Lower leg skin (tissue), 4 donors: ENCODE data around the gene GREB1L. TPM values are rescaled to one million over a fixed set of nuclear protein-coding genes. Genes with fewer than 3 reads are reported as not detected.

Source experiments
- DNase-seq, 2 donors: peaks; one replicate each; pipeline ENCODE4 v3.0.0-alpha.2; 2019; ENCODE audit warnings: low spot score in 2 of 2
- H3K4me3 ChIP-seq: fragments of 200-600 bp; sonication (generic); 2 replicates; pipeline ENCODE4 v1.5.1; 2017; ENCODE audit warnings: mild to moderate bottlenecking, low read depth; ENCODE audit not compliant: poor library complexity, severe bottlenecking
- CTCF ChIP-seq, 3 donors: fragments of 450-650 bp; IDR thresholded peaks; one replicate each; pipeline ENCODE4 v1.5.1; 2016; ENCODE audit warnings: antibody characterized with exemption in 3 of 3, mild to moderate bottlenecking in 3 of 3, moderate library complexity in 2 of 3
- POLR2A ChIP-seq, 2 donors: fragments of 450-650 bp; IDR thresholded peaks; one replicate each; pipeline ENCODE4 v1.6.1; 2016 to 2017; ENCODE audit warnings: antibody characterized with exemption in 2 of 2, mild to moderate bottlenecking in 1 of 2, moderate library complexity in 1 of 2
- WGBS, 2 donors: methylation state at CpG; one replicate each; pipeline ENCODE4 v1.1.5; 2018; 5-methylcytosine and 5-hydroxymethylcytosine counted together
- intact Hi-C: fragments of 100-400 bp; cut with DNase I; formaldehyde crosslinking; loops from one replicate; pipeline ENCODE4 v1.15.0; 2023; ENCODE audit warnings: low total_unique reads
- total RNA-seq, 4 donors: library from RNA; depleted of rRNA; stranded (reverse); fragments of >200 nt; gene quantifications; one replicate each; pipeline ENCODE4 v1.1.0, GENCODE V29; 2016

Gene GREB1L
- total RNA-seq, 4 donors from 2014 or later, result 1.1 to 6.5 (median 4.0) TPM

GRCh38 chr18:21406116-21406515 is 164.1 kb downstream of the GREB1L start:
- intact Hi-C loops, result loop anchor here (10.0 kb wide), 1 partner anchor 121 kb away; no protein-coding TSS in a partner anchor
- 80 to 87% methylated on average over 3 of the region's 3 CpGs for WGBS, 2 donors
- TF ChIP-seq CTCF (IDR thresholded peaks at IDR 0.05) (no peak), POLR2A (IDR thresholded peaks at IDR 0.05) (no peak)
- DNase-seq, result no peak
- H3K4me3 ChIP-seq, result no peak overlapping the region

GRCh38 chr18:21408681-21409080 is 166.6 kb downstream of the GREB1L start:
- intact Hi-C loops, result loop anchor here (10.0 kb wide), 1 partner anchor 124 kb away; no protein-coding TSS in a partner anchor
- no peak overlapping the region for H3K4me3 ChIP-seq
- WGBS, 2 donors, result 91 to 92% methylated on average over 3 of the region's 3 CpGs
- DNase-seq, result no peak
- TF ChIP-seq POLR2A (IDR thresholded peaks at IDR 0.05) (no peak), CTCF (IDR thresholded peaks at IDR 0.05) (no peak)

GRCh38 chr18:21433436-21433835 is 191.4 kb downstream of the GREB1L start:
- intact Hi-C loops, result no loop called here
- DNase-seq, result no peak
- no peak overlapping the region for H3K4me3 ChIP-seq
- TF ChIP-seq POLR2A (IDR thresholded peaks at IDR 0.05) (no peak), CTCF (IDR thresholded peaks at IDR 0.05) (no peak)
- WGBS, 2 donors, result 55 to 56% methylated on average over 1 of the region's 1 CpG

- TF ChIP-seq POLR2A (IDR thresholded peaks at IDR 0.05) (no peak), CTCF (IDR thresholded peaks at IDR 0.05) (no peak)
- no peak overlapping the region for H3K4me3 ChIP-seq
- DNase-seq, result no peak
- intact Hi-C loops, result no loop called here
- 42 to 46% methylated on average over 4 of the region's 4 CpGs for WGBS, 2 donors
These were observed 197.4 kb downstream of the GREB1L start for GRCh38 chr18:21439431-21439846.

GRCh38 chr18:21441670-21442069 is 199.6 kb downstream of the GREB1L start:
- TF ChIP-seq POLR2A (IDR thresholded peaks at IDR 0.05) (no peak), CTCF (IDR thresholded peaks at IDR 0.05) (no peak)
- DNase-seq, result no peak
- H3K4me3 ChIP-seq, result no peak overlapping the region
- WGBS, 2 donors, result 84 to 88% methylated on average over 3 of the region's 3 CpGs
- intact Hi-C loops, result no loop called here

- TF ChIP-seq POLR2A (IDR thresholded peaks at IDR 0.05), result no peak
- TF ChIP-seq CTCF (IDR thresholded peaks at IDR 0.05), result no peak
- DNase-seq, result peak in 1 of 2 donors; percentile 21
- intact Hi-C loops, result no loop called here
- 73 to 76% methylated on average over 9 of the region's 9 CpGs for WGBS, 2 donors
- H3K4me3 ChIP-seq, result no peak overlapping the region
These were observed 201.9 kb downstream of the GREB1L start for GRCh38 chr18:21443776-21444464.
